H1 (cell line): ENCODE measurements around the gene SNAPC2. TPM values are rescaled to one million over a fixed set of nuclear protein-coding genes. Genes with fewer than 3 reads are reported as not detected.

ENCODE experiments used
- CHD1 ChIP-seq: IDR thresholded peaks from 2 replicates; pipeline ENCODE4 v1.6.1; 2012; ENCODE audit warnings: low read depth, low read length, improper control_type of control experiment
- CHD2 ChIP-seq: IDR thresholded peaks from 2 replicates; pipeline ENCODE4 v1.6.1; 2012; ENCODE audit warnings: low read length, improper control_type of control experiment
- CHD7 ChIP-seq: fragments of 300-600 bp; sonication (generic); IDR thresholded peaks from 2 replicates; pipeline ENCODE4 v1.7.1; 2012; ENCODE audit warnings: low read length, moderate library complexity, mild to moderate bottlenecking, inconsistent platforms; ENCODE audit not compliant: insufficient replicate concordance
- CREB1 ChIP-seq: IDR thresholded peaks from 2 replicates; pipeline ENCODE4 v1.6.1; 2012; ENCODE audit warnings: inconsistent platforms
- JUND ChIP-seq: IDR thresholded peaks from 2 replicates; pipeline ENCODE4 v1.6.1; 2011; ENCODE audit warnings: mild to moderate bottlenecking, improper control_type of control experiment, low read length
- KDM4A ChIP-seq: IDR thresholded peaks from one replicate; pipeline ENCODE4 v1.7.1; 2012; ENCODE audit warnings: low read depth, mild to moderate bottlenecking, moderate library complexity, low read length, inconsistent platforms; ENCODE audit not compliant: severe bottlenecking
- POU5F1 ChIP-seq: IDR thresholded peaks from 2 replicates; pipeline ENCODE4 v1.6.1; 2011; ENCODE audit warnings: low read depth, mild to moderate bottlenecking, low read length, moderate library complexity
- SAP30 ChIP-seq: fragments of 300-600 bp; sonication (generic); IDR thresholded peaks from 2 replicates; pipeline ENCODE4 v1.7.1; 2012; ENCODE audit warnings: low read length, moderate library complexity, mild to moderate bottlenecking, inconsistent platforms; ENCODE audit not compliant: insufficient read depth, insufficient replicate concordance
- SP2 ChIP-seq: IDR thresholded peaks from 2 replicates; pipeline ENCODE4 v1.6.1; 2012; ENCODE audit warnings: mild to moderate bottlenecking, low read length, inconsistent platforms
- SRF ChIP-seq: IDR thresholded peaks from 2 replicates; pipeline ENCODE4 v1.6.1; 2011; ENCODE audit warnings: mild to moderate bottlenecking, low read depth, low read length, moderate library complexity
- ZNF274 ChIP-seq: IDR thresholded peaks from 2 replicates; pipeline ENCODE4 v1.7.0; 2012; ENCODE audit warnings: low read length, borderline replicate concordance; ENCODE audit errors: extremely low read depth
- polyA plus RNA-seq, 7 experiments: library from polyadenylated mRNA; depleted of rRNA in 3 of 7; stranded (reverse) in 5 of 7; unstranded in 2 of 7; fragments of >200 nt in 5 of 7; fragments of 200-250 nt in 2 of 7; gene quantifications; 1 replicate in 5 of 7; 2 replicates in 1 of 7; 4 replicates in 1 of 7; pipeline versions ENCODE4 v1.2.1 to v1.2.3, GENCODE V29; 2011 to 2013; ENCODE audit warnings: missing spikeins in 2 of 7, mixed read lengths in 2 of 7
- total RNA-seq: library from RNA; stranded (reverse); fragmentation: NEBNext Ultra II Directional; extraction: Animal tissue kit (Norgen Biotek cat#: 25700); gene quantifications from 2 replicates; pipeline ENCODE4 v1.2.1, GENCODE V29; 2021

Gene SNAPC2
- total and polyA plus RNA-seq, 2 of the 8 experiments (the other 6 are each of a cell fraction or from before 2014, with no cell fraction given): 18.2 to 20.3 TPM

- peak; percentile 6; the same call in 1 of the 2 replicates for TF ChIP-seq CHD2
- peak; percentile 80 for TF ChIP-seq CREB1
- no peak for TF ChIP-seq POU5F1
- TF ChIP-seq CHD7: no peak
- TF ChIP-seq JUND: peak; percentile 61
- no peak for TF ChIP-seq SP2
- peak; percentile 22 for TF ChIP-seq KDM4A
- no peak for TF ChIP-seq CHD1
- no peak for TF ChIP-seq SAP30
- no peak for TF ChIP-seq SRF
- no peak for TF ChIP-seq ZNF274
These were observed 16.7 kb upstream of the SNAPC2 start, which contains the start of gene MAP2K7 (continued) for GRCh38 chr19:7903244-7904073.
